Astrocyte of the cerebellum (primary cell): Measurements from ENCODE around the gene PEX3.

ENCODE experiments used
- DNase-seq: peaks from one replicate; pipeline ENCODE4 v3.0.0-alpha.2; 2011; ENCODE audit warnings: low read depth
- H3K4me3 ChIP-seq: 2 replicates; pipeline ENCODE4 v1.5.1; 2011; ENCODE audit warnings: mild to moderate bottlenecking, low read depth, low read length, moderate library complexity
- in situ Hi-C: cut with HindIII; loops from 2 replicates; pipeline ENCODE4 v1.10.0; 2017; ENCODE audit warnings: low sequenced_read_pairs
- TF ChIP-seq, protein P1 (sequence below): IDR thresholded peaks from 2 replicates; pipeline ENCODE4 v1.5.1; 2012; ENCODE audit warnings: low read length, low read depth, moderate library complexity, mild to moderate bottlenecking; ENCODE audit errors: missing control alignments

Gene PEX3

DNA sequence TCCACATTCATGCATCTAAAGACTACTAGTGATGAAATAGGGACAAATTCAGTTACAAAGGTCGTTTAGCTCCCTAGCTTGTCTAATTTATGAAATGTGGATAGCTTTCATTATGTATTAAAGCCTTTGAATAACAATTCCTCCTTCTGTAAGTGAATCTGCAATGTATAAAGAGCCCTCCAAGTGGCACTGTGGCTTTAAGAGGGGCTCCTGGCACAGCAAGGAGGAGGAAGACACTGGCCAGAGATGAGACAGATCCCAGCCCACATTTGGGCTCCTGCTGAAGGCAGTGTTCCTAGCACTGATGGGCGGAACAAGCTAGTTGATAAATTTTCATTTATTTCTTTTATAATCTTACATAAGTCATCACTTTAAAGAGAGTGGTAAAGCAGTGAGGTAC is 78.5 kb downstream of the PEX3 start:
- TF ChIP-seq, protein P1, sequence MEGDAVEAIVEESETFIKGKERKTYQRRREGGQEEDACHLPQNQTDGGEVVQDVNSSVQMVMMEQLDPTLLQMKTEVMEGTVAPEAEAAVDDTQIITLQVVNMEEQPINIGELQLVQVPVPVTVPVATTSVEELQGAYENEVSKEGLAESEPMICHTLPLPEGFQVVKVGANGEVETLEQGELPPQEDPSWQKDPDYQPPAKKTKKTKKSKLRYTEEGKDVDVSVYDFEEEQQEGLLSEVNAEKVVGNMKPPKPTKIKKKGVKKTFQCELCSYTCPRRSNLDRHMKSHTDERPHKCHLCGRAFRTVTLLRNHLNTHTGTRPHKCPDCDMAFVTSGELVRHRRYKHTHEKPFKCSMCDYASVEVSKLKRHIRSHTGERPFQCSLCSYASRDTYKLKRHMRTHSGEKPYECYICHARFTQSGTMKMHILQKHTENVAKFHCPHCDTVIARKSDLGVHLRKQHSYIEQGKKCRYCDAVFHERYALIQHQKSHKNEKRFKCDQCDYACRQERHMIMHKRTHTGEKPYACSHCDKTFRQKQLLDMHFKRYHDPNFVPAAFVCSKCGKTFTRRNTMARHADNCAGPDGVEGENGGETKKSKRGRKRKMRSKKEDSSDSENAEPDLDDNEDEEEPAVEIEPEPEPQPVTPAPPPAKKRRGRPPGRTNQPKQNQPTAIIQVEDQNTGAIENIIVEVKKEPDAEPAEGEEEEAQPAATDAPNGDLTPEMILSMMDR: no peak
- no peak for DNase-seq
- no peak overlapping the region for H3K4me3 ChIP-seq
- in situ Hi-C loops: no loop called here

DNA sequence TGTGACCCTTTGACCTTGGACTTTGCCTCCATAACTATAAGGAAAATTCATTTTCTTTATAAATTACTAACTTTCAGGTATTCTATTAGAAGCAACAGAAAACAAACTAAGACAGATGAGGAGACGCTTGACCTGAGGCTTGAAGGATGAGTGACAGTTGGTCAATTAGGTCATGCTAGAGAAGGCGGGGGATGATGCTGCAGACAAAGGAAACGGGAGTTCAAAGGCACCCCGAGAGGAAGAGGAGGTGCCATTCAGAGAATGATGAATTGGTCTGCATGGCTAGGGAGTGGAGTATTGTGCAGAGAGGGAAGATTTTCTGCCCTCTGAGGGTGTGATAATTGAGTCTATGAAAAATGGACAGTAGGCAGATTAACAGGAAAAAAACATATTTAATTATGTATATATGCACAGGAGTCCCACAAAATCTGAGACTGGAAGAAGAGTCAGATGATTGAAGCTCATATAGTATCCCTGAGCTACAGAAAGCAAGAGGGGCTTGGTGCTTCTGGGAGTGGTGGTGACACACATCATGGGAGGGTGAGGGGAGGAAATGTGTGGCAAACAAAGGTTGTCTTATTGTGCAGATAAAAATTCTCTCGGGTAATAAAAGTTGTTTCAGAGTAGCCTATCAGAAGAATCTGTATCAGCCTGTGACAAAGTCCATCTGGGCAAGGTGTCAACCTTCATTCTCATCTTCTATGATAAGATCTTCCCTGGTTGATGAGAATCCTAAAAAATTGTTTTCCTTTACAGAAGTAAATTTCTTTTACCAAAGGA is 81.3 kb downstream of the PEX3 start:
- in situ Hi-C loops: no loop called here
- no peak for DNase-seq
- TF ChIP-seq, protein P1: no peak
- no peak overlapping the region for H3K4me3 ChIP-seq

DNA sequence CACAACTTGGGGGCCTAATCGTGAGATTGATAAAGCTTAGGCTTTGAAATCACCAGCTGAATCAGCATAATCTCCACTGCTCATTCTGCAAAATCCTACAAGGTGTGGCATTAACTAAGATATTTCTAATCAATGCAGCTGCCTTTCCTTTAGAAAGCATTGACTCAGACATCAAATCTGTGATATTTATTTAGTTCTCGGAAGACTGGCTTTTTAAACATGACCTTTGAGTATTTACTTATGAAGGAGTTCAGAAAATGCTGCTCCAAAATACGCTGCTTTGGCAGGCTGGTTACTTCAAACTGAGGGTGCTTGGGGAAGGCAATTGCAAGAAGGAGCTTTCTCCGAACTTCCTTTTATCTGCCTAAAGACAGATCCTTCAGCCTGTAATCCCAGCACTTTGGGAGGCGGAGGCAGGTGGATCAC is 84.6 kb downstream of the PEX3 start:
- in situ Hi-C loops: no loop called here
- no peak overlapping the region for H3K4me3 ChIP-seq
- no peak for DNase-seq
- TF ChIP-seq, protein P1: no peak

DNA sequence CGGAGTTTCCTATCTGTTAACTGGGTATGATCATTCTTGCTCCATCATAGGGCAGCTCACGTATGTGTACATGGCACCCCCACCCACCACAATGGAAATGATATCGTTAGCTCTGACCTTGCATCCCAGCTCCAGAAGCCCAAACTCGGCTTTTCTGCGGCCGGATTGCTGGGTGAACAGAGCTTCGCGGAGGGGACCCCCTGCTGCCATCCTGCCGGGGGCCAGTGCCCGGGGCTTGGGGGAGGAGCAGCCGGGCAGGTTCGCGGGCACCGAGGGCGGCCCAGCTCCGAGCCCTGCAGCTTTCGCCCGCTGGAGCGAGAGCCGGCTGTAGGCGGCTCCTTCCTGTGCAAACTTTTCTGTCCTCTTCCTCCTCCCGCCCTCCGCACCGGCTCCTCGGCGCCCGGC is 85.9 kb downstream of the PEX3 start:
- TF ChIP-seq, protein P1: no peak
- peak overlapping the region; percentile 46 for H3K4me3 ChIP-seq
- in situ Hi-C loops: no loop called here
- DNase-seq: no peak

DNA sequence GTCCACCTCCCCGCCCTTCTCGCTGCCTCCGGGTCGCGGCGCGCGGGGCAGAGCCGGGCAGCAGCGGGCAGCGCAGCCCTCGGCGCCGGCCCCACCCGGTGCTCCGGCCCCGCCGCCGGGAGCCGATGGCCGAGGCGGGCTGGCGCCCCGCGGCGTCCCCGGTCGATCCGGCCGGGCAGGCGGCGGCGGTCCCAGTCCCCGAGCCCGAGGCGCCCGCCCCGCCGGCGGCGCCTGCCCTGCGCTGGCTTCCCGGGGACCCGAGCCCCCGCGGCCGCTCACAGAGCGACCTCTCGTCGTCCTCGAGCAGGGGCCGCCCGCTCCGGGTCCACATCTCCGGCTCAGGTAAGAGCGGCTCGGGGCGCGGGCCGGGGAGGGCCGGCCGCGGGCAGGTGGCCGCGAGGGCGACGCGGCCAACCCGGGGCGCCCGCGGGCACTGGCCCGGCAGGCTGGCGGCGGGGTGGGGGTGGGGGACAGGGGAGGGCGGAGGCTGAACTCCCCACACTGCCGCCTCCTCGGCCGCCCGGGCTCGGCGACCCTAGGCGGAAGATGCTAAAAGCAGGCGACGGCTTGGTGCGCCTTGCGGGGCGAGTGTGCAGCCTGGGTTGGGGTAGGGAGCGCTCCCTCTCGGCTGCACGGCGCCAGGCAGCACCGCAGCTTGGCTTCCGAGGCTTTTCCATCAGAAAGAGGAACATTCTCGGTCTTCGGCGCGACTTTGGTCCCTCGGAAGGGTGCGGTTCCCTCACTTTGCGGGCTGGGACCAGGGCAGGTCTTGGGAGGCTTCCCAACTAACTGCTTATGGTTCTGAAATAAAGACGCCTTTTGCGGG is 86.5 kb downstream of the PEX3 start:
- TF ChIP-seq, protein P1: peak; percentile 64
- DNase-seq: peak; percentile 18
- in situ Hi-C loops: no loop called here
- H3K4me3 ChIP-seq: peak overlapping the region; percentile 46

DNA sequence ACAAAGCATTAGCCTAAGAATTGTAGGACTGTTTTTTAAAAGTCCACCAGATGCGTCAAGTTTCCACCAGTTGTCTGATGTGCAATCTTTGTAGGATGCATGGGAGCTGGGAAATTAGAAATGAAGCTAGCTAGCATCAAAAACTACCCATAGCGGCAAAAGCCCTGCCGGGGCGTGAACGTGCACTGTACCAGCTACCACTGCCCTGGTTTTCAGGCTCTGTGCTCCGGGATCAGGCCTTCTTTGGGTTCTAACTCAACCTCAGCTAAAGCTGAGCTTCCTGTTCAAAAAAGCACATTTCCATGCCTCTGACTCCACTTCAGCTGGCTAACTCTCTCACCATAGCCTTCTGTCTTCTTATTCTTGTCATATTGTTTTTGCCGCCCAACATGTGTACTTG is 87.8 kb downstream of the PEX3 start:
- TF ChIP-seq, protein P1: no peak
- DNase-seq: no peak
- in situ Hi-C loops: no loop called here
- no peak overlapping the region for H3K4me3 ChIP-seq
